Brain pericyte (primary cell): Measurements from ENCODE around the gene SETD6.

Experiments used
- DNase-seq: peaks from one replicate; pipeline ENCODE4 v3.0.0-alpha.2; 2012; ENCODE audit warnings: low read depth, low spot score

The SETD6 gene

GRCh38 chr16:58493756-58494431 is 21.4 kb upstream of the SETD6 start:
- no peak for DNase-seq

DNA sequence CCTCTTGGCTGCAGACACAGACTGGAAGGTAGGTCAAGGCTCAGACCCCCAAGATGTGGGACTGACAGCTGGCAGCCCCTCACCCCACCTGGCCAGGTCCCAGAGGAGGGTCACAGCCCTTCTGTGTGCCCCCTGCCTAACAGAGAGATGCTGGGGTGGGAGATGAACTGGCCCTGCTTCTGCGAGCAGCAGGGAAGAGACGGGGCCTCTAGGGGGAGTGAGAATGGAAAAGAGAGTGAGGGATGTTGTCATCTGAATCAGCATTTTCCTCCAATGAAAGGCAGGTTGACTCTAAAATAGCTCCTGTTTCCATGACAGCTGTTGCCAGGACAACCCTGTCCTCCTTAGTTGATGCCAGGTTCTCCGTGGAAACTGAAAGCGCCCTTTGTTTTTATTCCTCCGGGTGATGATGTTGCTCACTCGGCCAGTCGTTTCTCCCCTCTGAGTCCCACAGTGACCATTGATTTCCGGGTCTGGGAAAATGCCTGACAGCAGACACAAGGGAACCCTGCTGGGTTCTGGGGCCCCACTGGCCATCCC is 20.3 kb upstream of the SETD6 start:
- peak; percentile 87 for DNase-seq

DNA sequence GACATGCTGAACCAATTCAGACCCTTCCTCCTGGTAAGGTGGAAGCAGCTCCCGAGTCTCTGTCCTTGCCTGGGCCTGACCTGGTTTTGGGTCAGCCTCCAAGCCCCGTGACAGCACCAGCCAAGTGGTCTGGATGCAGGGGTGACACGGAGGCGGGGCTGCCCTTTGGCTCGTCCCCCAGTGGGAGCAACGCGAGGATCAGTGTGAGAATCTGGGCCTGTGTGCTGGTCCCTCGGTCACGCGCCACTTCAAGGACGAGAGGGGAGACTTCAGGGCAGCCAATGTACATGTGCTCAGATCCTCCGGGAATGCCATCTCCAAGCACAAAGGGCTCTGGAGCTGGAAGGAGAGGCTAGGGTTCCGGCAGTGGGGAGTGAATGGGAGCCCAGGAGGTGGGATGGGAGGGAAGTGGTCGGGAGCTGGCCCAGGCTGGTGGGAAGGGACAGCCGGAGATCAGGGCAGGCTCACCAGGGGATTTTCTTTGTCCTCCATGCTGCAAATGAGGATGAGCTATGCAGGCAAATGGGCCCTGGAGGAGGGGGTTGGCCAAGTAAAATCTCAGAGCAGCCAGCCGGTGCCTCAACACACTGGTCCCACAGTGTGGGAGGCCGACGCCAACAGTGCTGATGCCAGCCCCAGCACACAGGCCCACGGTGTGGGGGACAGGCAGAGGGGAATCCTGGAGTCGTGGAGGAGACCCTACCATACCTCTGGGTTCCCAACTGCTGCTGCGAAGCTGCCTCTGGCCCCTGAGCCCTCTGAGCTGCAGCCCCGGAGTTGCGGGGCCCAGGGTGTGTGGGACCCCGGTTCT is 19.6 kb upstream of the SETD6 start:
- DNase-seq, result no peak

DNA sequence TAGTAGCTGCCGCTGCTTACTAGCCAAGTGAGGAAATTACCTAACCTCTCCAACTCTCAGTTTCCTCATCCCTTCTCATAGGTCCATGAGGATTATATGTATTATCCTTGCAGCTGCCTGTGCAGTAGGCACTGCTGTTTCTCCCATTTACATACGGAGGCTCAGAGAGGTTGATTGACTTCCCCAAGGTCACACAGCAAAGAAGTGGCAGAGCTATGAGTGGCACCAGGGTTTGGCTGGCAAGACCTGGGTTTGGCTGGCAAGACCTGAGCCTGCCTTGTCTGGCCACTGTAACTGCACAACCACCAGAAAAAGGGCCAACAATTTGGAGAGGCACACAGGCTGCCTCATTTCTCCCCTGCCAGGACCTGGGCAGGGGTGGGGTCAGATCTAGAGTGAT is 17.8 kb upstream of the SETD6 start:
- no peak for DNase-seq

DNA sequence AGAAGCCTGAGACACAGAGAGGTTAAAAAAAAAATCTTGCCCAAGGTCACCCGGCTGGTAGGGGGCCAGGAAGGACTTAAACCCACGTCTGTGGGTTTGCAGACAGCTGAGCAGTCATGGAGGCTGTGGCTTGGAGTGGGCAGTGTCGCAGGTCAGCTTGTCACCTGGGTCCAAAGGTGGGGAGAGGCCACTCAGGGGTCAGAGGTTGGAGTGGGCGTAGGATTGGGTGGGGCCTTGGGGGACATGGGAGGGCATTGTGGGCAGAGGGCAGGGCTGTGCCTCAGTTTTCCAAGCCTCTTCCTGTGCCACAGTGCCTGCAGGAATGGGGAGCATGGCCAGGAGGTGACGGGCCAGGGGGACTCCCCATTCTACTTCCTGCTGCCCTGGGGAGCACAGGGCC is 17.4 kb upstream of the SETD6 start:
- no peak for DNase-seq

DNA sequence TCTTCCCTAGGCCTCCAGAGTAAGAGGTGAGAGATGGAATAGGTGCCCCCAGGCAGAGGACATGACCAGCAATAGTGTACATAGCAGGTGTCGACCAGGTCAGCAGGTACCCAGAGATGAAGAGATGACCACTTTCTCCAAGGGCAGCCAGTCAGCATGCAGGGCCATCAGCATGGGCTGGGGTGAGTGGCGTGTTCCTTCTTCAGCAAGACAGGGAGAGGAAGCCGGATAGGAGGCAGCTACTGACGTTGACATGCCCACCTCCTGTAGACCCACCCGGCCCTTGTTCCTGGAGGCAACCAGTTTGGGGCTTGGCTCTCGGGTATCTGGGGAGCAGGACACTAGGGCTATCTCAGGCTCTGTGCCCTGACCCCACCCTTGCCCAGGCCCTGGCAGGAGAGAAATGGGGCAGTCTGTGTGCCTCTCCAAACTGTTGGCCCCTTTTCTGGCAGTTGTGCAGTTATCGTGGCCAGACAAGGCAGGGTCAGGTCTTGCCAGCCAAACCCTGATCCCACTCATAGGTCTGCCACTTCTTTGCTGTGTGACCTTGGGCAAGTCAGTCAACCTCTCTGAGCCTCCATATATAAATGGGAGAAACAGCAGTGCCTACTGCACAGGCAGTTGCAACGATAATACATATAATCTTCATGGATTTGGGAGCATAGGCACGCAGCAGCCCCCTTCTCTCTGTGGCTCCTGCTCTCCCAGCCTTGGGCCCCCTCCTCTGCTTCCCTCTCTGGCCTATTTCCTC is 16.8 kb upstream of the SETD6 start:
- DNase-seq, result no peak

DNA sequence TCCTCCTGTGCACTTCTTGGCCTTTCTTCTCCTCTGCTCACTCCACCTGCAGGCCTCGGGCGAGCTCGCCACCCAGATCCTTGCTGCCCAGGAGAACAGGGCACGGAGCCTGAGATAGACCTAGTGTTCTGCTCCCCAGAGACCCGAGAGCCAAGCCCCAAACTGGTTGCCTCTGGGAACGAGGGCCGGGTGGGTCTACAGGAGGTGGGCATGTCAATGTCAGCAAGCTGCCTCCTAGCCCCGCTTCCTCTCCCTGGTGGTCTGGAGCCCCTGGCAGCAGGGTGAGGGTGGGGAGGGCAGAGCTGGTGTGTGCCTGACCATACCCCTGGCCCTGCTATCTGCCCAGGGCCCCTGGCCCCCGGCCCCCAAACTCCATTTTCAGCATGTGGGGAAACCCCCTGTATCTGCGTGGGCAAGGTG is 16.2 kb upstream of the SETD6 start:
- no peak for DNase-seq

- DNase-seq, result peak; percentile 42
Measured at GRCh38 chr16:58499615-58500351, 15.5 kb upstream of the SETD6 start, which contains the start of gene NDRG4. NDRG4 (plus strand) TSS chr16:58500143; CDS start chr16:58500249, 106 bp downstream.

DNA sequence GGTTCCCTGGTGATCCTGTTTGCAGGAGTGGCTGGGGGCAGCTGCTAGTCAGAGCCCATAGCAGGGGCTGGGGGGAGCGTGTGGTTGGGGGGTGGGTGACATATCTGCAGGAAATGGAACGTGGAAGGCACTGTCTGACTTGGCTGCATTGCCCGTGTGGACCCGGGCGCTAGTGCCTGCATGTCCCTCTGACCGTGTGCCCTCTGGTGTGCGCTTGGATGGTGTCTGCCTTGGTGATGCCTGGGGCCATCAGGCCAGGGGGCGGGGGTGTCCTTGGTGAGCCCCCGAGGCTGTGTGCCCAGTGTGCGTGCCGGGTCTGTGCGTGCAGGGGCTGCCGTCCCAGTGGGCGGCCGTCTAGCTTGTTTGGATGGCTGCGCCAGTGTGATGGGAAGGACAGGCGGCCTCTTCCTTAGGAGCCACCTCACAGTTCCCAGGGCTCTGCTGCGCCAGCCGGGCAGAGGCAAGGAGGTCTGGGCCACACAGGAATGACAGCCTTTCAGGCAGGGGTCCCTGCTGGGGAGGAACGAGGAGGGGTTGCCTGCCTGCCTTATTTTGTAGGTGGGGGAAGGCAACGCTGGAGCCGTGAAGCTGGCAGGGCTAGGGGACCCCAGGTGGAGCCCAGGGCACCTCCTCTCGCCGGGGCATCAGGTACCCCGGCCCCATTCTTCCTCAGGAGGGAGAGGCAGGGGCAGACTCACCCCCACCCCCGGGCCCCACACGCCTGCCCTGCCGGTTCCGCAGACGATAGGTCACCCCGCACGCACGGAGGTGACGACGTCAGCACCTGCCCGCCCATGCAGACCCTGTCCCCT is 14.7 kb upstream of the SETD6 start:
- DNase-seq, result no peak

- DNase-seq, result no peak
Measured at GRCh38 chr16:58501242-58502131, 13.8 kb upstream of the SETD6 start.

DNA sequence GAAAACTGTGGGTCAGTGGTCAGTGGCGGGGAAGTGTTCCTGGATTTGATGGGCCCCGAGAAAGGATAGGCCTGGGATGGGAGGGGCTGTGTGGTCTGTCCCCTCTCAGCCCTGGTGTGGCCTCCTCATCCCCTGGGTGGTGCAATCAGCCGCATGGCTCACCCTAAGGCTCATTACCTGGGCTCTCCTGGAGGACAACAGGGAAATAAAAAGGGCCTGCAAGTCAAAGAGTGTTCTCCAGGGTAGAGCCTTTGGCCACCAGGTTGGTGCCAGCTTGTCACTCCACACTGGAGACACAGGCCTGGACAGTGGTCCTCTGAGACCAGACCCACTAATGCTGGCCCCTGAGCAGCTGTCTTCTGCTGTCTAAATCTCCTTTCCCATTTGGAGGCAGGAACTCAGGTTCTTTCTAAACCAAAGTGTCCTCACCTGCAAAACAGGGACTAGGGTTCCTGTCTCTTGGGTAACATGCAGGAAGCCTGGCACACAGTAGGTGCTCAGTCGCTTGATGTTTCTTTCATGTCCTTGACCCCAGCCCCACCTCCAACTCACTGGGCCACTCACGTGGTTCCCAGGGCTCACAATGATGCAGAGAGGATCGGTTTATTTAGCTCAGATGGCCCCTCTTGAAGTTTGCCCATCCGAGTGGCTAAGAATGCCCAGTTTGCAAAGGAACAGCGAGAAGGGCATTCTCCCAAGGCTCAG is 12.9 kb upstream of the SETD6 start:
- DNase-seq, result no peak

DNA sequence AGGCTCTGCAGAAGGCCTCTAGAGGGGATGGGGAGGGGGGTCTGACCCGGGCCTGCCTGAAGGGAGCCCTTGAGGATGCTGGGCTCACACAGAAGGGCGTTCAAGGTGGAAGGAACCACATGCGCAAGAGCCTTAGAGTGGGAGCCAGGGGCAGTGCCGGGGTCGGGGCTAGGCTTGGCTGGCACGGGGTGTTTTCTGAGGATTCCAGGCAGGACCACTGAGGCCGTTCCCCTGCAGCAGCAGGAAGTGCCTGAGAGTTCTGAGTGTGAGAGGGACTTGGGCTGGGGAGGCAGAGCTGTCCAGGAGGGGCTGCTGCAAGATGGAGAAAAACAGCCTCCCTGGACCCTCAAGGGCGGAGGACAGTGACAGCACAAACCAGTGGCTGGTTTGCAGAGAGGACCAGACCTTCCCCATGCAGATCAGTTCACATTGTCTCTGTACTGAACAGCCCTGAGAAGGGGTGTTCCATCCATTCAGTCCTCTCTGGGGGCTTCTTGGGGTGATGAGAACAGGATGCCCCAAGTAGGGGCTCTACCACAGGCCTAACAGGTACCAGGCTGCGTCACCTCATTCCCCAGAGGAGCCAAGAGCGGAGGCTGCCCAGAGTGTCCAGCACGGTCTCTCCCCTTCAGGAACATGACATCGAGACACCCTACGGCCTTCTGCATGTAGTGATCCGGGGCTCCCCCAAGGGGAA is 12.0 kb upstream of the SETD6 start:
- no peak for DNase-seq

GRCh38 chr16:58503863-58504688 is 11.2 kb upstream of the SETD6 start:
- no peak for DNase-seq

GRCh38 chr16:58506241-58507194 is 8.8 kb upstream of the SETD6 start:
- DNase-seq, result no peak

- no peak for DNase-seq
Measured at GRCh38 chr16:58507195-58507962, 7.9 kb upstream of the SETD6 start.
